IPS DF 4.7 (cell line): ENCODE results near the gene SHOX.
"Not testable (repeated sequence)": the region's sequence is repeated elsewhere in the genome, so short reads cannot be mapped to it uniquely, and the experiment has no call there.

Experiments used
- DNase-seq: peaks from one replicate; pipeline ENCODE4 v3.0.0-alpha.2; 2013; ENCODE audit warnings: low spot score; ENCODE audit errors: extremely low read depth

SHOX gene

DNA sequence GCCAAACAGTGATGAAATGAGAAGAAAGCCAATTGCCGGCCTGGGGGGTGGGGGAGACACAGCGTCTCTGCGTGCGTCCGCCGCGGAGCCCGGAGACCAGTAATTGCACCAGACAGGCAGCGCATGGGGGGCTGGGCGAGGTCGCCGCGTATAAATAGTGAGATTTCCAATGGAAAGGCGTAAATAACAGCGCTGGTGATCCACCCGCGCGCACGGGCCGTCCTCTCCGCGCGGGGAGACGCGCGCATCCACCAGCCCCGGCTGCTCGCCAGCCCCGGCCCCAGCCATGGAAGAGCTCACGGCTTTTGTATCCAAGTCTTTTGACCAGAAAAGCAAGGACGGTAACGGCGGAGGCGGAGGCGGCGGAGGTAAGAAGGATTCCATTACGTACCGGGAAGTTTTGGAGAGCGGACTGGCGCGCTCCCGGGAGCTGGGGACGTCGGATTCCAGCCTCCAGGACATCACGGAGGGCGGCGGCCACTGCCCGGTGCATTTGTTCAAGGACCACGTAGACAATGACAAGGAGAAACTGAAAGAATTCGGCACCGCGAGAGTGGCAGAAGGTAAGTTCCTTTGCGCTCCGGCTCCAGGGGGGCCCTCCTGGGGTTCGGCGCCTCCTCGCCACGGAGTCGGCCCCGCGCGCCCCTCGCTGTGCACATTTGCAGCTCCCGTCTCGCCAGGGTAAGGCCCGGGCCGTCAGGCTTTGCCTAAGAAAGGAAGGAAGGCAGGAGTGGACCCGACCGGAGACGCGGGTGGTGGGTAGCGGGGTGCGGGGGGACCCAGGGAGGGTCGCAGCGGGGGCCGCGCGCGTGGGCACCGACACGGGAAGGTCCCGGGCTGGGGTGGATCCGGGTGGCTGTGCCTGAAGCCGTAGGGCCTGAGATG is at the start of gene SHOX:
Gene SHOX, plus strand, starts transcription at position 180 of the 885 bp plus-strand sequence. Its CDS starts 107 bp downstream, at position 287.
- DNase-seq = no peak

DNA sequence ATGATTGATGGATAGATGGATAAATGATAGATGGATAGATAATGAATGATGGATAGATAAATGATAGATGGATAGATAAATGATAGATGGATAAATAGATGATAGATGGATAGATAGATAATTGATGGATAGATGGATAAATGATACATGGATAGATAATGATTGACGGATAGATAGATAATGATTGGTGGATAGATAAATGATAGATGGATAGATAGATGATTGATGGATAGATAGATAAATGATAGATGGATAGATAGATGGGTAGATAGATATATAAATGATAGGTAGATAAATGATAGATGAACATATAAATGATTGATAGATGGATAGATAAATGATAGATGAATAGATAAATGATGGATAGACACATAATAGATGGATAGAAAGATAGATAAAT is 49.5 kb upstream of the SHOX start:
- DNase-seq = no peak

DNA sequence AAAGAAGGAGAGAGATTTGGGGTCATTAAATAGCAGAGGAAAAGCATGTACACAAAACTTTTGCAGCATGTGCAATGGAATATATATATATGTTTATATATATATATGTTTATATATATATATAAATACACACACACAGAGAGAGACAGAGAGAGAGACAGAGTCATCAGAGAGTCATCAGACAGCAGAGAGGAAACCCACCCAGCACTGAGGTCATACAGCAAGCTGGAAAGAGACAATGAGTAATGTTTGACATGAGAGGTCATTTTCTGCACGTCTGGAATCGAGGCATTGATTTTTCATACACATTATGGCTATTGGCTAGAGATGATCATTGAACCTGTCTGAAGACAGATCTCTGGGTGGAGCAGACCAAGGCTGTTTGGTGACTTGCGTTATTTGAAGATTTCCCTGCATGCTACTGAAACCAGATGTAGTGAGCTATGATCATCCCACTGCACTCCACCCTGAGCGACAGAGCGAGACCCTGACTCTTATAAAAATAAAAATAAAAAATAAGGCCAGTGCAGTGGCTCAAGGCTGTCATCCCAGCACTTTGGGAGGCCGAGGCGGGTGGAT is 48.8 kb upstream of the SHOX start:
- DNase-seq = no peak

DNA sequence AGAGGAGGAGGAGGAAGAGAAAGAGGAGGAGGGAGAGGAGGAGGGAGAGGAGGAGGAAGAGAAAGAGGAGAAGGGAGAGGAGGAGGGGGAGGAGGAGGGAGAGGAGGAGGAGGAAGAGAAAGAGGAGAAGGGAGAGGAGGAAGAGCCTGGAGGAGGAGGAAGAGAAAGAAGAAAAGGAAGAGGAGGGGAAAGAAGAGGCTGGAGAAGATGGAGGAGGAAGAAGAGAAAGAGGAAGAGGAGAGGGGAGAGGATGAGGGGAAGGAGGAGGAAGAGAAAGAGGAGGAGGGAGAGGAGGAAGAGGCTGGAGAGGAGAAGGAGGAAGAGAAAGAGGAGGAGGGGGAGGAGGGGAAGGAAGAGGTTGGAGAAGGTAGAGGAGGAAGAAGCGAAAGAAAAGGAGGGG is 46.0 kb upstream of the SHOX start:
- no peak for DNase-seq

DNA sequence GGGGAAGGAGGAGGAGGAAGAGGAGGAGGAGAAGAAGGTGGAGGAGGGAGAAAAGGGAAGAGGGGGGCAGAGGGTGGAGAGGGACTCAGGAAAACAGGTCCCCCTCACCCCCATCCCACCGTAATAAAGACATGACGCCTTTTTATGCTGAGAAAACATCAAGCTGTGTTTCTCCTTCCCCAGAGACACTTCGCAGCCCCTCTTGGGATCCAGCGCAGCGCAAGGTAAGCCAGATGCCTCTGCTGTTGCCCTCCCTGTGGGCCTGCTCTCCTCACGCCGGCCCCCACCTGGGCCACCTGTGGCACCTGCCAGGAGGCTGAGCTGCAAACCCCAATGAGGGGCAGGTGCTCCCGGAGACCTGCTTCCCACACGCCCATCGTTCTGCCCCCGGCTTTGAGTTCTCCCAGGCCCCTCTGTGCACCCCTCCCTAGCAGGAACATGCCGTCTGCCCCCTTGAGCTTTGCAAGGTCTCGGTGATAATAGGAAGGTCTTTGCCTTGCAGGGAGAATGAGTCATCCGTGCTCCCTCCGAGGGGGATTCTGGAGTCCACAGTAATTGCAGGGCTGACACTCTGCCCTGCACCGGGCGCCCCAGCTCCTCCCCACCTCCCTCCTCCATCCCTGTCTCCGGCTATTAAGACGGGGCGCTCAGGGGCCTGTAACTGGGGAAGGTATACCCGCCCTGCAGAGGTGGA is 45.3 kb upstream of the SHOX start:
- DNase-seq = no peak

DNA sequence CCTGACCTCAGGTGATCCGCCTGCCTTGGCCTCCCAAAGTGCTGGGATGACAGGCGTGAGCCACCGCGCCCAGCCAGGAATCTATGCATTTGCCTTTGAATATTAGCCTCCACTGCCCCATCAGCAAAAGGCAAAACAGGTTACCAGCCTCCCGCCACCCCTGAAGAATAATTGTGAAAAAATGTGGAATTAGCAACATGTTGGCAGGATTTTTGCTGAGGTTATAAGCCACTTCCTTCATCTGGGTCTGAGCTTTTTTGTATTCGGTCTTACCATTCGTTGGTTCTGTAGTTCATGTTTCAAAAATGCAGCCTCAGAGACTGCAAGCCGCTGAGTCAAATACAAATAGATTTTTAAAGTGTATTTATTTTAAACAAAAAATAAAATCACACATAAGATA is 44.2 kb upstream of the SHOX start:
- no peak for DNase-seq

DNA sequence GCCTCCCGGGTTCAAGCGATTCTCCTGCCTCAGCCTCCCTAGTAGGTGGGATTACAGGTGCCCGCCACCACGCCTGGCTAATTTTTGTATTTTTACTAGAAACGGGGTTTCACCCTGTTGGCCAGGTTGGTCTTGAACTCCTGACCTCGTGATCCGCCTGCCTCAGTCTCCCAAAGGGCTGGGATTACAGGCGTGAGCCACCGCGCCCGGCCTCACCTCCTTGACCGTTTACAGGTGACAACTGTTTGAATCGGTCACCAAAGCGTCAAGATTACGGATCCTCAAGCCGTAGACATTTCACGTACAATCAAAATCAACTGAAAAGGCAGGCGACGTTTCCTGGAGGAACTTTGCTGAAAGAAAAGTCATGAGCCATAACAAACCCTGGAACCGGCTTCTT is 41.3 kb upstream of the SHOX start:
- DNase-seq = not testable (repeated sequence)

DNA sequence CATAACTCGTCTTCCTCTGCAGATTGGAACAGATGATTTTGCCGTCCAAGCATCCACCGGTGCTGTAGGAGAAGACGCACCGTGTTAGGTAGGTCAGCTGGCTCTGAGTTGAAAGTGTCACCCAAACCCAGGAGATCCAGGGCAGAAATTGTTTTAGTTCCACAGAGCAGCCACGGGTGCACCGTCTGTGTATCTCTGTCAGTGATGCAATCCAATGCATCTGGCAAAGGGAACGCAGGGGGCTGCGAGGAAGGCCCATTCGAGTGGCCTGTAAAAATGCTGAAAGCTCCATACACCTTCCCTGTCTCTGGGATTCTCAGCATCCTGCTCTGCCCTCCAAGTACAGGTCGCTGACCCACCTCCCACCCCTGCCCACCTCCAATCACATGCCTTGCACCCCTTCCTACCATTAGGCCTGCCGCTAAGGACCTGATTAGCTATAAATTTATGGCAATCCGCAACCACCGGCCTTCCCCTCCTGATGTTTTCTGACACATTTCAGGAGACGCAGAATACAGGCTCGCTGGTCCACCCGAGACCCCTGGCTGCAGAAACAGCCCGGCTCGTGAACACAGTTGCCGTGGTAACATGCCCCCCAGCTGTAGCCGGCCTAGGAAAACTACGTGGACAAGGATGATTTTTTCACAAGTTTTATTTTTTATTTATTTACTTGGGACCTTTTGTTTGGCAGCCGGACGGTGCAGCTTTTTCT is 39.7 kb upstream of the SHOX start:
- DNase-seq = no peak

DNA sequence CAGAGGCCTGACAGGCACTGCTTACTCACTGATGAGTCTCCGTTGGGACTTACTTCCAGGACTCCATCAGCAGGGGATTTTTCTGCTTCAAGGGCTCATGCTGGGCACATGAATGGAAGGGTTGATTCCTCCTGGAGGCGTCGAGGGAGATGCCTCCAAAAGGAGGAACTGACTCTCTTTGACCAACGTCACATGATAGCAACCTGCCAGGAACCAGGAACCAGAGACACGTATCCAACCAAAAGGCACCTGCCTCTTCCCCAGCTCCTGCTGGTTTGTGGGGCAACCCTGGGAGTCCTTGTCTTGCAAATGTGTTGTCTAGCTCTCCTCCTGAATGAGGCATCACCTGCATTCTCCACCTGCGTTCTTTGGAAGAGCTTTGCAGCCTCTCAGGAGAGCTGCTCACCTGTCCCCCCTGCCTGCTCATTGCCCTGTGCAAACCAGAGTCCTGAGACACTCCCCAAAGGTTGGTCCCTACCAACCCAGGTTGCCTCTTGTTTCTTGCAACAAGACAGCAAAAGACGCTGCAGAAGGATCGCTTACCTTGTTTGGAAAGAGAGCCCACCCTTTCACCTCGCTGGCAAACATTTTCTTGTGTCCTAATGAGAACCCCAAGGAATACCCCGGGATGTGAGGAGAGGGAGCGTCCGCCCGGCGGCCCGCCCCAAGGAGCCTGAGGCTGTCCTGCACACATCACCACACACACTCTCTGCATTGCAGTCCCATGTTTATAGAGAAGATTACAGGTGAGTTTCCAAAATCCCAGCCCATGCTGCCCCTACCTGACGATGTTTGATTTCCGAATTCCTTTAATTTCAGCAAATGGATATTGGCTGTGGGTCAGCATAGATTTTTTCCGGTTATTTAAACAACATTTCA is 30.5 kb upstream of the SHOX start:
- DNase-seq = no peak

DNA sequence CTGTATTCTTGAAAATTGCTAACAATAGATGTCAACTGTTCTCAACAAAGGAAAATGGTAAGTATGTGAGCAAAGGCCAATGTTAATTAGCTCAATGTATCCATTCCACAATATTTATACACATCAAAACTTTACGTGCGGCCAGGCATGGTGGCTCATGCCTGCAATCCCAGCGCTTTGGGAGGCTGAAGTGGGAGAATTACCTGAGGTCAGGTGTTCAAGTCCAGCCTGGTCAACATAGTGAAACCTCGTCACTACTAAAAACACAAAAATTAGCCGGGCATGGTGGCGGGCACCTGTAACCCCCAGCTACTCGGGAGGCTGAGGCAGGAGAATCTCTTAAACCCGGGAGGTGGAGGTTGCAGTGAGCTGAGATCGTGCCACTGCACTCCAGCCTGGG is 27.6 kb upstream of the SHOX start:
- DNase-seq = not testable (repeated sequence)

DNA sequence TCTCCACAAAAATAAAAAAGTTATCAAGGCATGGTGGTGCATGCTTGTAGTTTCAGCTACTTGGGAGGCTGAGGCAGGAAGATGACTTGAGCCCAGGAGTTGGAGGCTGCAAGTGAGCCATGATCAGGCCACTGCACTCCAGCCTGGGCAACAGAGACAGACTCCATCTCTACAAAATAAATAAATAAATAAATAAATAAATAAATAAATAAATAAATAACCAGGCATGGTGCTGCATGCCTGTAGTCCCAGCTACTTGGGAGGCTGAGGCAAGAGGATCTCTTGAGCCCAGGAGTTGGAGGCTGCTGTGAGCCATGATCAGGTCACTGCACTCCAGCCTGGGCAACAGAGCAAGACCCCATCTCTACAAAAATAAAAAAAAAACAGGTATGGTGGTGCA is 26.0 kb upstream of the SHOX start:
- not testable (repeated sequence) for DNase-seq

DNA sequence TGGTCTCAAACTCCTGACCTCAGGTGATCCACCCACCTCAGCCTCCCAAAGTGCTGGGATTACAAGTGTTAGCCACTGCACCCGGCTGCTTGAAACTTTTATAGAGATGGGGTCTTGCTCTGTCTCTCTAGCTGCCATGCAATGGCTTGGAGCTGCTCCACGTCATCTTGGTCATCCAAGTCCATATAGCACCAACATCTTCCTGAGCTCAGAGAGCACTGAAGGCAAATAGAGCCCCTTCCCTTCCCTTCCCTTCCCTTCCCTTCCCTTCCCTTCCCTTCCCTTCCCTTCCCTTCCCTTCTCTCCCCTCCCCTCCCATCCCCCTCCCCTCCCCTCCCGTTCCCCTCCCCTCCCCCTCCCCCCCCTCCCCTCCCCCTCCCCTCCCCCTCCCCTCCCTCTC is 22.5 kb upstream of the SHOX start:
- DNase-seq = not testable (repeated sequence)

DNA sequence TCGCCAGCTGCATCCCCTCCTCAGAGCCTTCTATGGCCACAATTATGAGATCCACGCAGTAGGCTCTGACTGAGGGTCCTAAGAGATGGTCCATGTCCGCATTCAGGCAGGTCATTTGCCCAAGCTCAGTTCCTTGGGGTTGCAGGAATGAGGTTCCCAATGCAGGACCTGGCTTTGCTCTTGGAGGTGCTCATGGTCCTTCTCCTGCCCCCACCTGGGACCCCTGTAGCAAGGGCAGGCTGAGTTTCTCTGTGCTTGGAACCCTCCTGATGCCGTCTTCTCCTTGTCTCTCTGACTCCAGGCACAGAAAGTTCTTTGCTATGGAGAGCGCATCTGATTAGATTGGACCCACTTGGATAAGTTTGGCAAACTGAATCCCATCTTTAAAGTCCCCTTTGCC is 16.5 kb upstream of the SHOX start:
- DNase-seq = no peak

DNA sequence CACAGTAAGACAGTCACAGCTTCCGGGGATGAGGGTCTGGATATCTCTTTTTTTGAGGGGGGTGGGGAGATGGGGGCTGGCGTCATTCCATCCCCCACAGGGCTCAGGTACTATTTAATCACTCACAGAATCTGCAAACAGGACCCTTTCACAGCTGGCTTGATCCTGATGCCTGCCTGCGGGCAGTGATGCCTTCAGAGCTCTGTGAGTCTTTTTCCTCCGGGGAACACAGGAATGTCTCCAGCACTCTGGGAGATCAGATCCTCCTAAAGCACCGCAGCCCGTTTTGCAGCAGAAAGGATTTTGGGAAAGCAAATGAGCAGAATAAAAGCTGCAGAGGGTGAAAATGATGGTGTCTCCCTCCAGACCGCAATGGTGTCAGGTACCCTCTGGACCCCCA is 13.2 kb upstream of the SHOX start:
- no peak for DNase-seq

DNA sequence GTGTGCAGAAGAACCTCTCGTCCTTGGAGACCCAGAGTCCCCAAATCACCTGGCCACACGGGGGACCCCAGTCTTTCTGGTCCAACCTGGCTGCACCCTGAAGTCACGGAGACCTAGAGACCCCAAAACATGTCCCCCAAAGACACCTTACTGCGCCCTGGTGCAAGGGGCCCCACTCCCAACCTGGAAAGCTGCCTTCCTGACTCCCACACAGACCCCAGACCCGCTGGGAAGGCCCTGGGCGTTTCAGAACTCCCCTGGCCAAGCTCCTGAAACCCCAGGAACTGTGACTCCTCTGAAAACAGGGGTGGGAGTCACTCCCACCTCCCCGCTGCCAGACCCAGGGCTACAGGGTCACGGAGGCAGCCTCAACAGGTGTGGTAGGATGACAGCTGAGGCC is 12.7 kb upstream of the SHOX start:
- DNase-seq = no peak

DNA sequence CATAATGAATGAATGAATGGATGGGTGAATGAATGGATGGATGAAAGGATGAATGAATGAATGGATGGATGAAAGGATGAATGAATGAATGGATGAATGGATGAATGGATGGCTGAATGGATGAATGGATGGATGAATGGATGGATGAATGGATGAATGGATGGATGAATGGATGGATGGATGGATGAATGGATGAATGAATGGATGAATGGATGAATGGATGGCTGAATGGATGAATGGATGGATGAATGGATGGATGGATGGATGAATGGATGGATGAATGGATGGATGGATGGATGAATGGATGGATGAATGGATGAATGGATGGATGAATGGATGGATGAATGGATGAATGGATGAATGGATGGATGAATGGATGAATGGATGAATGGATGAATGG is 12.3 kb upstream of the SHOX start:
- DNase-seq = not testable (repeated sequence)

DNA sequence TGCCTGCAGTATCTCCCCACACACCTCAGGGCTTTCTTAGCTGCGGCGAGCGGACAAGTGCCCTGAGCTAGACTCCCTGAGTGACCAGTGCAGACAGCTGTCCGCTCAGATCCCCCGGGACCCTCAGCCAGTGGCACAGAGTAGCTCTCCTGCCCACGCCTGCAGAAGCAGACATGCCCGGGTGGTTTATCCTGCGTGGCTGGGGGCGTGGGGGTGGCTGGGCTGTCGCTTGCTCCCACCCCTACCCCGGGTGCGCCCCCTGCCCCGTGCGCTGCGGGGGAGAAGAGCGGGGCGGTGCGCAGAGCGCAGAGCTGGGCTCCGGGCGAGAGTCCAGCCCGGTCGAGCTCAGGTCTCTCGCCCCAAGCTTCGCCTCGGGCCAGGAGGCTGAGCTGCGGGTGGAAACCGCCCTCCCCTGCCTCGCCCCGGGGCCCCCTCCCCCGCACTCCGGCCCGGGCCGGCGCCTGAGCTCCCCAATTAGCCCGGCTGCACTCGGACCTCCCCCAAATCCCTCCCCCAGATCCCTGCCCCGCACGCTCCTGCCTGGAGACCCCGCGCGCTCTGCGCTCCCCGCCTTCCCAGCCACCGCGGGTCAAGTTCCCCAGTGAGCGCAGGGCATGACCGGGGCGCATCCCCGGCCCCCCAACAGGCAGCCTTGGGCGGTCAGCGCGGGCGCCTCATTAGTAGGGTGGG is 11.7 kb upstream of the SHOX start:
- DNase-seq = no peak

DNA sequence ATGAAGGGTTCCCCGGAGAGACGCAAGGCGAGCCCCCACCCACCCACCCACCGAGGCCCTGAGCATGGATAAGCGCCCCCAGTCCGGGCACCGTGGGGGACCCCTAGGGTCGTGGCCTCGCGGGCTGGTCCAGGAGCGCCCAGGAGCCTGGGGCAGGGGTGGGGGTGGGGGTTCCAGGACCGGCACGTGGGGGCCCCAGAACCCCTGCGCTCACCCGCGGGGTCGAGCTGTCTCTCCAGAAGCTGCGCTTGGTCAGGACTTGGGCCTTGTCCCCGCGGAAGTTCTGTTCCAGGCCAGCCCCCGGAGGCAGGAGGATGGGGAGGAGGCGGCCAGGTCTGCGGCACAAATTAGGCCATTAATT is 11.2 kb upstream of the SHOX start:
- DNase-seq = no peak

DNA sequence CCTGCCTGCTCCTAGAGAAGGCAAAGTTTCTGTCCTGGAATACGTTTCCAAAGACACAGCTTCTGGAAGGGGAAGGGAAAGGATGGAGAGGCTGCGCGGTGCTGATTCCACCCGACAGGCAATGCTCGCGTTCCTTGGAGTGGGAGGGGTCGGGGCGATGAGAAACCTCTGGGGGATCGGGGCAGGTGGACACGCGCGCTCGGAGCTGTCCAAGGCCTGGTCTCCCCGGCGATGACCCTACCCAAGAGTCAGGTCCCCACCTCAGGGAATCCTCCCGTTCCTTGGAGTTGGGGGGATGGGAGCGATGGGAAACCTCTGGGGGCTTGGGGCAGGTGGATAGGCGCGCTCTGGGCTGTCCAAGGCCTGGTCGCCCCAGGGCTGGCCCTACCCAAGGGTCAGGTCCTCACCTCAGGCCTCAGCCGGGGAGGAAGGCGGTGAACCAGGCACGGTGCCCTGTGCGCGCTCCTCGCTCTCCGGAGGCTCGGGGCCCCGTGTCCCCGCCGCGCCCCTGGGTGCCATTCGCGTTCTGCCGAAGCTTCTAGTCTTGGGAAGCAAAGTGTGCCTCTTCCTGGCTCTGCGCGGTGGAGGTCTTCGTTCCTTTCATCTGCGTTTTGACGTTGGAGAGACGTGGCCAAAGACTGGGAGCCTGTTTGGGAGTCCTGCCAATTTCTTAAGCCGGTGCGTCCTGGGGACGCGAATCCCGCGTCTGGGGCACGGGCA is 10.6 kb upstream of the SHOX start:
- no peak for DNase-seq
